Transverse colon (tissue), 4 donors: Measurements from ENCODE around the gene MTMR3. TPM values are rescaled to one million over a fixed set of nuclear protein-coding genes. Genes with fewer than 3 reads are reported as not detected.
"Not testable (repeated sequence)": the region's sequence is repeated elsewhere in the genome, so short reads cannot be mapped to it uniquely, and the experiment has no call there.

Experiments used
- DNase-seq: peaks from one replicate; pipeline ENCODE4 v3.0.0-alpha.2; 2019
- H3K27ac ChIP-seq, 4 donors: fragments of 200-600 bp; sonication (generic); 2 replicates each; pipeline ENCODE4 v1.5.1; 2016 to 2018; ENCODE audit warnings: inconsistent platforms in 4 of 4
- H3K27me3 ChIP-seq: fragments of 200-600 bp; sonication (generic); 2 replicates; pipeline ENCODE4 v1.5.1; 2017; ENCODE audit warnings: inconsistent platforms
- H3K36me3 ChIP-seq, 4 donors: fragments of 200-600 bp; sonication (generic); 2 replicates each; pipeline ENCODE4 v1.5.1; 2017 to 2019; ENCODE audit warnings: inconsistent platforms in 4 of 4
- H3K4me1 ChIP-seq, 4 donors: fragments of 200-600 bp; sonication (generic); 2 replicates each; pipeline ENCODE4 v1.5.1; 2017 to 2020; ENCODE audit warnings: inconsistent platforms in 4 of 4
- H3K4me3 ChIP-seq, 4 donors: fragments of 200-600 bp; sonication (generic); 1 replicate in 1 of 4; 2 replicates in 3 of 4; pipeline versions ENCODE4 v1.5.1 to v1.6.1; 2017 to 2019; ENCODE audit warnings: inconsistent platforms in 4 of 4
- H3K9me3 ChIP-seq, 2 donors: fragments of 200-600 bp; sonication (generic); 2 replicates each; pipeline ENCODE4 v1.5.1; 2017 to 2019; ENCODE audit warnings: inconsistent platforms in 2 of 2
- EP300 ChIP-seq: sonication (generic); formaldehyde crosslinking; IDR thresholded peaks from one replicate; pipeline ENCODE4 v1.6.1; 2017; ENCODE audit warnings: antibody characterized with exemption, low read depth
- POLR2A ChIP-seq: fragments of 450-650 bp; IDR thresholded peaks from one replicate; pipeline ENCODE4 v1.6.1; 2016; ENCODE audit warnings: antibody characterized with exemption, mild to moderate bottlenecking, moderate library complexity
- POLR2AphosphoS5 ChIP-seq, 3 donors: sonication (generic); formaldehyde crosslinking; IDR thresholded peaks; one replicate each; pipeline ENCODE4 v1.6.1; 2016; ENCODE audit warnings: antibody characterized with exemption in 3 of 3
- WGBS, 2 donors: methylation state at CpG; one replicate each; pipeline ENCODE4 v1.1.5; 2018; ENCODE audit warnings: low coverage in 1 of 2; 5-methylcytosine and 5-hydroxymethylcytosine counted together
- in situ Hi-C, 4 donors: fragments of 200-750 bp; cut with MboI; loops; one replicate each; pipeline versions ENCODE4 v1.15.0 to v1.15.1; 2017; ENCODE audit warnings: low sequenced_read_pairs in 3 of 4, low pct_ligation_motif_present in 1 of 4, low pct_unique_long_range_greater_than_20kb in 1 of 4
- intact Hi-C: fragments of 100-400 bp; cut with DNase I; formaldehyde crosslinking; loops from one replicate; pipeline ENCODE4 v1.15.1; 2023; ENCODE audit warnings: low total_unique reads
- total RNA-seq, 4 donors: library from RNA; depleted of rRNA; stranded (reverse); fragments of >200 nt; gene quantifications; one replicate each; pipeline ENCODE4 v1.1.0, GENCODE V29; 2016
- TF ChIP-seq, protein P1 (sequence below), 5 experiments: fragments of 200-600 bp in 3 of 5; fragments of 450-650 bp in 2 of 5; sonication (generic) in 3 of 5; IDR thresholded peaks; 1 replicate in 2 of 5; 2 replicates in 3 of 5; pipeline ENCODE4 v1.5.1; 2016 to 2017; ENCODE audit warnings: antibody characterized with exemption in 5 of 5, inconsistent platforms in 3 of 5, mild to moderate bottlenecking in 2 of 5, moderate library complexity in 1 of 5

Gene MTMR3
- total RNA-seq, 4 donors from 2014 or later: 52.5 to 92.7 (median 70.2) TPM

DNA sequence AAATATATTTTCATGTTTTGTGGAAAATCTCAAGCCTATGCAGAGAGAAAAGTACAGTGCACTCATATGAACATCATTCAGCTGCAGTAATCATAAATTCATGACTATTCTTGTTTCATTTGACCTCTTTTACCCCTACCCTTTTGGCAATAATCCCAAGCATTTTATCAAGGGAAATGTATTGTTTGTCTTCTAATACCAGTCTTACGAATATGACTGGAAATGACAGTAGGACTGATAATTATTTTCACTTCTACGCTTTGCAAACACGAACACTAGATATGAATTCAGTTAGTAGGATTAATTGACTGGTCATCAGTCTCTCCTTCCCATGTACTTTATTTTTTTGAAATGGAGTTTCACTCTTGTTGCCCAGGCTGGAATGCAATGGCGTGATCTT lies 90.3 kb downstream of the MTMR3 start:
- no peak overlapping the region for H3K4me3 ChIP-seq
- TF ChIP-seq, protein P1, sequence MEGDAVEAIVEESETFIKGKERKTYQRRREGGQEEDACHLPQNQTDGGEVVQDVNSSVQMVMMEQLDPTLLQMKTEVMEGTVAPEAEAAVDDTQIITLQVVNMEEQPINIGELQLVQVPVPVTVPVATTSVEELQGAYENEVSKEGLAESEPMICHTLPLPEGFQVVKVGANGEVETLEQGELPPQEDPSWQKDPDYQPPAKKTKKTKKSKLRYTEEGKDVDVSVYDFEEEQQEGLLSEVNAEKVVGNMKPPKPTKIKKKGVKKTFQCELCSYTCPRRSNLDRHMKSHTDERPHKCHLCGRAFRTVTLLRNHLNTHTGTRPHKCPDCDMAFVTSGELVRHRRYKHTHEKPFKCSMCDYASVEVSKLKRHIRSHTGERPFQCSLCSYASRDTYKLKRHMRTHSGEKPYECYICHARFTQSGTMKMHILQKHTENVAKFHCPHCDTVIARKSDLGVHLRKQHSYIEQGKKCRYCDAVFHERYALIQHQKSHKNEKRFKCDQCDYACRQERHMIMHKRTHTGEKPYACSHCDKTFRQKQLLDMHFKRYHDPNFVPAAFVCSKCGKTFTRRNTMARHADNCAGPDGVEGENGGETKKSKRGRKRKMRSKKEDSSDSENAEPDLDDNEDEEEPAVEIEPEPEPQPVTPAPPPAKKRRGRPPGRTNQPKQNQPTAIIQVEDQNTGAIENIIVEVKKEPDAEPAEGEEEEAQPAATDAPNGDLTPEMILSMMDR (IDR thresholded peaks at IDR 0.05): no peak
- TF ChIP-seq EP300: no peak
- no peak for TF ChIP-seq POLR2AphosphoS5 (IDR thresholded peaks at IDR 0.05)
- TF ChIP-seq POLR2A: no peak
- H3K27me3 ChIP-seq: no peaks in the 10 kb centered on the region
- in situ Hi-C loops (no loop called here), intact Hi-C loops (no loop called here)
- H3K36me3 ChIP-seq: peaks cover 0 to 4% (median 0%) of the 10 kb centered on the region in 4 donors
- no peak for DNase-seq
- WGBS, 2 donors: 94 to 100% methylated on average over 4 of the region's 4 CpGs
- H3K27ac ChIP-seq: no peak overlapping the region
- H3K4me1 ChIP-seq: peaks cover 5 to 30% (median 18%) of the 10 kb centered on the region in 4 donors
- no peaks in the 10 kb centered on the region for H3K9me3 ChIP-seq

DNA sequence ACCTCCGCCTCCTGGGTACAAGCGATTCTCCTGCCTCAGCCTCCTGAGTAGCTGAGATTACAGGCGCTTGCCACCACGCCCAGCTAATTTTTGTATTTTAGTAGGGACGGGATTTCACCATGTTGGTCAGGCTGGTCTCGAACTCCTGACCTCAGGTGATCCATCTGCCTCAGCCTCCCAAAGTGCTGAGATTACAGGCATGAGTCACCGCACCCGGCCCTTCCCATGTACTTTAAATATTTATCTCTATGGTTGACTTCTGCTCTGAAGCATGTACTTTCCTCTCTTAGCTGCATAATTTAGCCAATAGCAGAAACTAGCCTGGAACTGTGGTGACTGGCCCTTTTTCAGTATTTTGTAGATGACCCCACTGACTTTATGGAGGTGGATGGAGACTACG lies 90.7 kb downstream of the MTMR3 start:
- DNase-seq, H3K4me3 ChIP-seq, H3K27ac ChIP-seq, H3K9me3 ChIP-seq, in situ Hi-C loops, H3K36me3 ChIP-seq, intact Hi-C loops, H3K27me3 ChIP-seq: not testable (repeated sequence)
- WGBS, 2 donors: 73 to 74% methylated on average over 6 to 9 of the region's 9 CpGs
- peaks cover 5 to 27% (median 18%) of the 10 kb centered on the region in 4 donors for H3K4me1 ChIP-seq

DNA sequence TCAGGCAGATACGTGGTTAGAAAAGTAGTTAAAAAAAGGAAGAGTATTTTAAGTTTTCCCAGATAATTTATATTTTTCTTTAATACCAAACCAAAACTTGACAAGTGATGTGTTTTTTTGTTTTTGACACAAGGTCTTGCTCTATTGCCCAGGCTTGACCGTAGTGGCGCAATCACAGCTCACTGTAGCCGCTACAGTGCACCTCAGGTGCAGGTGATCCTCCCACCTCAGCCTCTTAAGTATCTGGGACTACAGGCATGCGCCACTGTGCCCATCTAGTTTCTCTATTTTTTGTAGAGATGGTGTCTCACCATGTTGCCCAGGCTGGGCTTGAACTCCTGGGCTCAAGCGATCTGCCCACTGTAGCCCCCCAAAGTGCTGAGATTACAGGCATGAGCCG lies 92.5 kb downstream of the MTMR3 start:
- Histone ChIP-seq H3K9me3 (no peaks in the 10 kb centered on the region), H3K27me3 (no peaks in the 10 kb centered on the region), H3K4me1 (peaks cover 5 to 38% (median 26%) of the 10 kb centered on the region in 4 donors), H3K27ac (no peak overlapping the region), H3K36me3 (peaks cover 0 to 5% (median 0%) of the 10 kb centered on the region in 4 donors), H3K4me3 (no peak overlapping the region)
- intact Hi-C loops: no loop called here
- TF ChIP-seq, protein P1 (IDR thresholded peaks at IDR 0.05): no peak
- TF ChIP-seq EP300 (no peak), POLR2A (no peak), POLR2AphosphoS5 (IDR thresholded peaks at IDR 0.05) (no peak)
- in situ Hi-C loops: loop anchor here in 1 of 4 donors (25.0 kb wide), 1 partner anchor 88 kb away; the partner anchor contains the start of gene MTMR3
- no peak for DNase-seq
- 90 to 99% methylated on average over 5 to 7 of the region's 7 CpGs for WGBS, 2 donors

DNA sequence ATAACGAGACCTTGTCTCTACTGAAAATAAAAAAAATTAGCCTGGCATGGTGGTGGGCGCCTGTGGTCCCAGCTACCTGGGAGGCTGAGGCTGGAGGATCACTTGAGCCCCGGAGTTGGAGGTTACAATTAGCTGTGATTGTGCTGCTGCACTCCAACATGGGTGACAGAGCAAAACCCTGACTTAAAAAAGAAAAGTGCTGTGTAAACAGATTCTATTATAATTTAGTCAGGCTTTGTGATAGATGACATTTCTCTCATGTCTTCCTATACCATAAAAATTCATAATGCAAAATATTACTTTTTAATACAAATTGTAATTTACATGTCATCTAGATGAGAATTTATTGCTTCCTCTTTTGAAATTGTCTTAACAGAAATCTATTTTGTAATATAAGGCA lies 94.1 kb downstream of the MTMR3 start:
- intact Hi-C loops: no loop called here
- Histone ChIP-seq H3K27me3 (no peaks in the 10 kb centered on the region), H3K4me3 (no peak overlapping the region), H3K36me3 (peaks cover 0 to 5% (median 0%) of the 10 kb centered on the region in 4 donors), H3K9me3 (no peaks in the 10 kb centered on the region), H3K27ac (no peak overlapping the region), H3K4me1 (peaks cover 7 to 31% (median 15%) of the 10 kb centered on the region in 4 donors)
- DNase-seq: no peak
- in situ Hi-C loops: loop anchor here in 1 of 4 donors (25.0 kb wide), 1 partner anchor 90 kb away; the partner anchor contains the start of gene MTMR3
- 97% methylated on average over 3 of the region's 3 CpGs; no CpG with 5 or more reads in 1 of the 2 donors for WGBS, 2 donors
- TF ChIP-seq POLR2A: no peak
- no peak for TF ChIP-seq EP300
- TF ChIP-seq POLR2AphosphoS5 (IDR thresholded peaks at IDR 0.05): no peak
- TF ChIP-seq, protein P1 (IDR thresholded peaks at IDR 0.05): no peak
